HepG2 (cell line): ENCODE data around the gene CCT7. TPM values are rescaled to one million over a fixed set of nuclear protein-coding genes. Genes with fewer than 3 reads are reported as not detected.
"Not testable (repeated sequence)": the region's sequence is repeated elsewhere in the genome, so short reads cannot be mapped to it uniquely, and the experiment has no call there.

Experiments used
- ATAC-seq: fragments of 200-7000 bp; cut with Tn5 transposase; 3 replicates; pipeline ENCODE4 v1.9.1; 2020; ENCODE audit warnings: mild to moderate bottlenecking, moderate library complexity
- BruUV-seq: library from RNA; stranded (reverse); fragments of 400-500 nt; replicated peaks from 2 replicates; lab custom pipeline; 2021; lab: Mats Ljungman, UMichigan
- CTCF ChIA-PET: fragments of 300-600 bp; formaldehyde crosslinking; extraction: SDS; loops from one replicate; lab custom pipeline; 2021; ENCODE audit warnings: low total read pairs, inconsistent platforms, low intra/inter-chr PET ratio; lab: Yijun Ruan, JAX
- POLR2A ChIA-PET: fragments of 350-600 bp; sonication (Branson Sonifier 250); formaldehyde crosslinking; loops from one replicate; lab custom pipeline; 2020; ENCODE audit warnings: antibody characterized with exemption, inconsistent platforms; lab: Yijun Ruan, JAX
- DNase-seq: peaks from one replicate; pipeline ENCODE4 v3.0.0-alpha.2; 2015; ENCODE audit warnings: low spot score
- FAIRE-seq: peaks from 3 replicates; lab custom pipeline; 2011; peaks lifted over from hg19 to GRCh38; lab: Jason Lieb, UNC
- H2AFZ ChIP-seq: one replicate; pipeline ENCODE4 v1.6.1; 2011; ENCODE audit warnings: low read length, inconsistent platforms
- H3K27ac ChIP-seq: fragments of 300-600 bp; 3 replicates; pipeline ENCODE4 v1.8.0; 2011; ENCODE audit warnings: mixed run types, mild to moderate bottlenecking, mixed read lengths, low read length, inconsistent platforms; ENCODE audit not compliant: insufficient read depth; ENCODE audit errors: extremely low read length
- H3K27me3 ChIP-seq, 2 experiments: fragments of 200-600 bp in 1 of 2; 2 replicates in 1 of 2; 3 replicates in 1 of 2; pipeline versions ENCODE4 v1.6.0 to v1.8.0; 2011; ENCODE audit warnings: low read length in 2 of 2, mild to moderate bottlenecking in 2 of 2, moderate library complexity in 2 of 2, inconsistent platforms in 1 of 2; ENCODE audit not compliant: insufficient read depth in 2 of 2, control insufficient read depth in 1 of 2
- H3K36me3 ChIP-seq, 2 experiments: fragments of 200-600 bp in 1 of 2; replicated peaks in 1 of 2; 2 replicates in 1 of 2; 3 replicates in 1 of 2; pipeline versions ENCODE4 v1.5.1 to v1.8.0; 2011; ENCODE audit warnings: low read length in 2 of 2, inconsistent platforms in 1 of 2; ENCODE audit not compliant: insufficient read depth in 2 of 2, control insufficient read depth in 1 of 2
- H3K4me1 ChIP-seq: 2 replicates; pipeline ENCODE4 v1.5.1; 2012; ENCODE audit warnings: low read length, inconsistent platforms; ENCODE audit not compliant: insufficient read depth
- H3K4me2 ChIP-seq: 2 replicates; pipeline ENCODE4 v1.6.0; 2011; ENCODE audit warnings: low read depth, low read length, inconsistent platforms
- H3K4me3 ChIP-seq, 3 experiments: fragments of 200-600 bp in 1 of 3; sonication (generic), shearing (Covaris generic) in 1 of 3; replicated peaks in 1 of 3; 2 replicates each; pipeline ENCODE4 v1.5.1; 2011 to 2016; ENCODE audit warnings: low read length in 3 of 3, inconsistent platforms in 2 of 3, low read depth in 2 of 3, mild to moderate bottlenecking in 2 of 3, control low read depth in 1 of 3, mixed read lengths in 1 of 3; ENCODE audit not compliant: insufficient read depth in 1 of 3
- H3K79me2 ChIP-seq: one replicate; pipeline ENCODE4 v1.6.1; 2011; ENCODE audit warnings: low read length, inconsistent platforms; ENCODE audit not compliant: insufficient read depth
- H3K9ac ChIP-seq: 2 replicates; pipeline ENCODE4 v1.6.0; 2011; ENCODE audit warnings: mild to moderate bottlenecking, low read depth, low read length, inconsistent platforms; ENCODE audit not compliant: insufficient read depth
- H3K9me3 ChIP-seq: 2 replicates; pipeline ENCODE4 v1.5.1; 2012; ENCODE audit warnings: mild to moderate bottlenecking, low read length
- H4K20me1 ChIP-seq: 2 replicates; pipeline ENCODE4 v1.6.0; 2011; ENCODE audit warnings: inconsistent platforms, mild to moderate bottlenecking, low read length, moderate library complexity; ENCODE audit not compliant: insufficient read depth
- CHD4 ChIP-seq: fragments of 200-600 bp; sonication (generic); IDR thresholded peaks from 2 replicates; pipeline ENCODE4 v1.7.0; 2017; ENCODE audit warnings: mild to moderate bottlenecking, low read length, borderline replicate concordance
- FOSL2 ChIP-seq: sonication (generic); formaldehyde crosslinking; IDR thresholded peaks from 2 replicates; pipeline ENCODE4 v1.4.0; 2020; ENCODE audit warnings: missing genetic modification reagents
- RBM22 ChIP-seq: fragments of 200-400 bp; formaldehyde crosslinking; optimal IDR thresholded peaks from 2 replicates; pipeline ENCODE3; 2017; ENCODE audit warnings: mild to moderate bottlenecking, low read length, moderate library complexity
- RELA ChIP-seq: sonication (generic); formaldehyde crosslinking; IDR thresholded peaks from 2 replicates; pipeline ENCODE4 v1.4.0; 2020; ENCODE audit warnings: missing genetic modification reagents
- RXRA ChIP-seq: sonication (generic); formaldehyde crosslinking; IDR thresholded peaks from 2 replicates; pipeline ENCODE4 v1.5.1; 2020; ENCODE audit warnings: missing genetic modification reagents
- RXRB ChIP-seq: IDR thresholded peaks from 2 replicates; pipeline ENCODE4 v1.6.1; 2016; ENCODE audit warnings: borderline replicate concordance, missing genetic modification reagents, missing compliant biosample characterization
- SIN3B ChIP-seq: fragments of 150-350 bp; IDR thresholded peaks from 2 replicates; pipeline ENCODE4 v1.6.1; 2014; ENCODE audit warnings: low read length
- THRA ChIP-seq: sonication (generic); formaldehyde crosslinking; IDR thresholded peaks from 2 replicates; pipeline ENCODE4 v1.4.0; 2020; ENCODE audit warnings: missing genetic modification reagents, borderline replicate concordance
- ZNF263 ChIP-seq: sonication (generic); formaldehyde crosslinking; IDR thresholded peaks from 2 replicates; pipeline ENCODE4 v1.4.0; 2020; ENCODE audit warnings: missing genetic modification reagents
- WGBS: methylation state at CpG from one replicate; pipeline ENCODE4 v1.1.6; 2017; ENCODE audit warnings: low lambda C conversion rate; 5-methylcytosine and 5-hydroxymethylcytosine counted together
- in situ Hi-C: cut with HindIII; loops from 2 replicates; pipeline ENCODE4 v1.10.0; 2017; ENCODE audit warnings: low pct_unique_long_range_greater_than_20kb; ENCODE audit not compliant: extremely low pct_ligation_motif_present
- intact Hi-C: fragments of 100-400 bp; cut with micrococcal nuclease; formaldehyde crosslinking; loops from one replicate; pipeline ENCODE4 v1.10.0; 2022; ENCODE audit not compliant: unreplicated experiment
- polyA plus RNA-seq, 8 experiments: library from polyadenylated mRNA; depleted of rRNA in 3 of 8; stranded (reverse) in 7 of 8; unstranded in 1 of 8; fragments of >200 nt; fragmentation: Illumina TruSeq in 4 of 8; extraction: Trizol in 4 of 8; gene quantifications; 2 replicates each; pipeline versions ENCODE4 v1.2.1 to v1.2.3, GENCODE V29; 2011 to 2016; ENCODE audit warnings: low read depth in 4 of 8, missing spikeins in 1 of 8, mixed read lengths in 1 of 8; ENCODE audit not compliant: insufficient read depth in 1 of 8
- total RNA-seq, 5 experiments: library from RNA; depleted of rRNA; stranded (reverse); fragments of >200 nt; fragmentation: Illumina TruSeq; extraction: Trizol; gene quantifications; 2 replicates each; pipeline ENCODE4 v1.2.3, GENCODE V29; 2016; ENCODE audit warnings: low read depth in 1 of 5

The CCT7 gene
- total and polyA plus RNA-seq, 2 of the 13 experiments (the other 11 are each of a cell fraction or from before 2014, with no cell fraction given): 347 to 517 TPM

- FAIRE-seq, CTCF ChIA-PET: not testable (repeated sequence)
- POLR2A ChIA-PET: interaction anchor here (2.8 kb wide), 1 partner anchor 13 kb away, joined by 15 read pairs; the partner anchor contains the start of gene SMYD5
Measured at GRCh38 chr2:73200281-73200680, 33.8 kb upstream of the CCT7 start.

GRCh38 chr2:73202156-73203054 lies 31.7 kb upstream of the CCT7 start, which contains the start of gene NOTO:
NOTO (plus strand) TSS chr2:73202574; CDS start chr2:73202667, 93 bp downstream.
- Histone ChIP-seq H3K4me1 (peaks cover 40% of the 10 kb centered on the region), H3K27ac (no peak within 1 kb of the TSS), H4K20me1 (no peaks in the 10 kb centered on the region), H3K79me2 (no peaks in the 10 kb centered on the region), H3K4me3 (no peak within 1 kb of the TSS), H3K4me2 (no peak within 1 kb of the TSS), H2AFZ (no peak within 1 kb of the TSS), H3K27me3 (peaks cover 0 to 8% of the 10 kb centered on the region in 2 experiments; a peak in 1 of 5 replicates), H3K9me3 (no peaks in the 10 kb centered on the region), H3K9ac (no peak within 1 kb of the TSS), H3K36me3 (no peaks in the 10 kb centered on the region)
- TF ChIP-seq RELA (CRISPR knock-in tag) (no peak), CHD4 (no peak), RXRB (CRISPR knock-in tag) (peak; percentile 40; the same call in 1 of the 2 replicates), ZNF263 (CRISPR knock-in tag) (peak; percentile 60; the same call in 1 of the 2 replicates), SIN3B (no peak), RXRA (CRISPR knock-in tag) (0 out of 2 replicates have a peak, but pooled peaks have one; percentile 49), THRA (CRISPR knock-in tag) (peak; percentile 75; the same call in 1 of the 2 replicates), RBM22 (no peak)
- DNase-seq (no peak), FAIRE-seq (no peak), ATAC-seq (no peak; the same call in 2 of the 3 replicates)
- ChIA-PET POLR2A (no interaction called here), CTCF (no interaction called here)
- WGBS: 78% methylated on average over 86 of the region's 87 CpGs
- in situ Hi-C loops: no loop called here
- no TSS peak for BruUV-seq
- intact Hi-C loops: no loop called here

More at GRCh38 chr2:73200281-73200680, 33.8 kb upstream of the CCT7 start:
- H3K4me2 ChIP-seq, H3K27ac ChIP-seq, DNase-seq, H3K27me3 ChIP-seq, H3K9me3 ChIP-seq, intact Hi-C loops, BruUV-seq, H3K79me2 ChIP-seq, H4K20me1 ChIP-seq, H3K36me3 ChIP-seq, H3K4me3 ChIP-seq, H2AFZ ChIP-seq, ATAC-seq, in situ Hi-C loops, H3K9ac ChIP-seq: not testable (repeated sequence)
- TF ChIP-seq FOSL2 (CRISPR knock-in tag): 0 out of 2 replicates have a peak, but pooled peaks have one; percentile 18
- H3K4me1 ChIP-seq: peaks cover 55% of the 10 kb centered on the region
- 47% methylated on average over 10 of the region's 10 CpGs for WGBS
